HG02610 (cell line): ENCODE results near the gene PES1.
"Not testable (repeated sequence)": the region's sequence is repeated elsewhere in the genome, so short reads cannot be mapped to it uniquely, and the experiment has no call there.

ENCODE experiments used
- ATAC-seq: cut with Tn5 transposase; IDR thresholded peaks from one replicate; pipeline ENCODE4 v1.9.1; 2021; ENCODE audit warnings: mild to moderate bottlenecking, moderate library complexity; ENCODE audit not compliant: unreplicated experiment

PES1 gene

GRCh38 chr22:30578481-30578880 is 13.2 kb downstream of the PES1 start:
- ATAC-seq: no peak

GRCh38 chr22:30575859-30576258 is 15.9 kb downstream of the PES1 start:
- no peak for ATAC-seq

- no peak for ATAC-seq
Observed at GRCh38 chr22:30574997-30575671, 16.6 kb downstream of the PES1 start.

DNA sequence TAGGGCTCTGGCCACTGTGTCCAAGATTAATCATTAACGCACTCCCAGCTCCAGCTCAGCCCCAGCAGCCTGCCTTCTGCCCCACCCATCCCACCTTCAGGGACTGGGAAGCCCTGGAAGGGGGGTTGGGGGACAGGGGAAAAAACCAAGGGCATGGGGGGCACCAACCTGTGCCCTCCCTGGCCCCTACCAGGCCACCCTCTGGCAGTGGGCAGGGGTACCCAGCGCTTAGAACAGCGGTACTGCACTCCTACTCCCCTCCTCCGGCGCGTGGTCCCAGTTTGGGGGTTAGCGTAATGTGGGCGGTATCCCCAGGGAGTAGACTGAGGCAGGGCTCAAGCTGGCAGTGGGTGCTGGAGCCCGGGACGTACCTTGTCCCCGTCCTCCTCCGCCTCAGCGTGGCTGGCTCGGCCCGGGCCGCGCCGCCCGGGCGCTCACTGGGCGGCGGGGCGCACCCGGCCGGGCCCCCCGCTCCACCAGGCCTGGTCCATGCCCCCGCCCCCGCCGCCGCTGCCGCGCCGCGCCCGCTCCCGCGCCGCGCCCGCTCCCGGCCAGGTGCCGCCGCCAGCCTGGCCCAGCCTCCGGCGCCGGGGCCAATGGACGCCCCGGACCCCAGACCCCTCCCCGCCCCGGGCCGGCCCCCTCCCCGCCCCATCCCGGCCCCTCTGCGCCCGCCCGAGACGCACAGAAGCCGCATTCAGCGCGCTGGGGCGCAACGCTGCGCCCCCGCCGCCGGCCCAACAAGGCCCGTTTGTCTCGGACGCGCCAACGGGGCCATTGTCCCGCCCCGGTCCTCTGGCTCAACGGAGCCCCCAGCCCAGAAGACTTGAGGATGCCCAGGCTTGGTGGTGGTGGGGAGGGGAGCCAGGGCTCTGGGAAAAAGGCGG is 17.4 kb downstream of the PES1 start, which contains the start of gene GAL3ST1:
Gene GAL3ST1, minus strand, starts transcription at position 571 of the 887 bp plus-strand sequence. CDS start 17,273 bp downstream, outside the sequence.
- ATAC-seq: no peak

DNA sequence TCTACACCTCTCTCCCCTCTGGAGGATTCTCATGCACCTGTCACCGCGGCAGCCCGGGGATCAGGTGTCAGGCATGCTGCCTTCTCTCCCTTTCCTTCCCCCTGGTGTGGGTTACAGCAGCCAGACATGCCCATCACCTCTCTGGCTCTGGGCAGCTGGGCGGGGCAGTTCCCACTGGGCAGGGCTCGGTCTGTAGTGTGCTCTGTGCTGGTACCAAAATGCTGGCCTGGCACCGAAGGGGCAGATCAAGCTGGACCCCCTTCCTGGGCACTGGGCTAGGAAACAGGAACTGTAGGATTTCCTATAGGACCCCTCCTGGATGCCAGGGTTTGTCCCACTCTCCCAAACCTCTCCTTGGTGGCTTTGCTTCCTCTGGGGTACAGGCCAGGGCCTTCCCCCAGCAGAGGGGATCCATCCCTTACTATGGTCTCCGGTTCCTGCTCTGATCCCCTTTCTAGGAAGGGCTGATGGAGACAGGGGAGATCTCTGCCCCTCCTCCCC is 18.1 kb downstream of the PES1 start:
- no peak for ATAC-seq

DNA sequence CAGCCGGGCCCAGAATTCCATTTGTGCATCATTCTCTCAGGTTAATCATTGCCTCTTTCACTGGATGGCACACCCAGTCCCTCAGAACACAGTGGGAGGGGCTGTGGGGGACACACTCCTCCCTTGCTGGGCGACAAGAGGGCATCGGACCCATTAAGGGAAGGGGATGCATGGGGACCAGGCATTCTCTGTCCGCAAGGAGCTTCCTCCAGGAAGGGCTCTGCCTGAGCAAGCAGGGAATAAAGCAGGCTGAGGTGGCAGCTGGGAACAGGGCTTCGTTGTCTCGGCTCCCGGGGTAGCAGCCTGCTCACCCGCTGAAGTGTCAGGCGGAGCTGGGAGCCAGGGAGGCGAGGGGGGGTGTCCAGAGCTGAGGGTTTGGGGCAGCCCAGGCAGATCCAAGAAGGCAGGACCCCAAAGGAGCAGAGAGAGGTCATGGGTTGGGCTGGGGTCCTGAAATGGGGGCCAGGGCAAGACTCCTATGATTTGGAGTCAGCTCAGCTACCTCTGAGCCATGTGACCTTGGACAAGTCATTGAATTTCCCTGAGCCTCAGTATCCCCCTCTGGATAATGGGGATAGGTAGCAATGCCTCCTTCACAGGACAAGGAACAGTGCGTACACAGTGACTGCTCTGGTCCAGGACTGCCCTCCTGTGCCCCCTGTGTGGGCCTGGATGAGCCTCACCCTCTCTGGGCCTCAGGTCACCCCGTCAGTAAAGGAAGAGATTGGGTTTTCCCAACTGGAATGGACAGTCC is 18.7 kb downstream of the PES1 start:
- ATAC-seq: no peak

DNA sequence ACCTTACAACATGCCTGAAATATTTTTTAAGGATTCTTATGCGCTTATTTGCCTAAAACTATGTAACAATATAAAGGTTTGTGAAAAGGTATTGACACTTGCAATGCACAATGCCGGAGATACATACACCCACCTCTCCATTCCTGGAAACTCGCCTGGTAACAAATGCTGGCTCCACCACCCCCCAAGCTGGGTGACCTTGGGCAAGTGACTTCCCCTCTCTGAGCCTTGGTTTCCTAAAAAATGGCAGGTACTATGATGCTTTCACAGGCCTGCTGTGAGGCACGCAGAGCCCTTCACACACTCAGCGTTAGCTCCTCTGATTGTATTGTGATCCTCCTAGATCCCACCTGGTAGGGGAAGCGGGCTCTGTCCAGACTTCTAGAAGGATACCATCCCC is 19.5 kb downstream of the PES1 start:
- ATAC-seq: no peak

DNA sequence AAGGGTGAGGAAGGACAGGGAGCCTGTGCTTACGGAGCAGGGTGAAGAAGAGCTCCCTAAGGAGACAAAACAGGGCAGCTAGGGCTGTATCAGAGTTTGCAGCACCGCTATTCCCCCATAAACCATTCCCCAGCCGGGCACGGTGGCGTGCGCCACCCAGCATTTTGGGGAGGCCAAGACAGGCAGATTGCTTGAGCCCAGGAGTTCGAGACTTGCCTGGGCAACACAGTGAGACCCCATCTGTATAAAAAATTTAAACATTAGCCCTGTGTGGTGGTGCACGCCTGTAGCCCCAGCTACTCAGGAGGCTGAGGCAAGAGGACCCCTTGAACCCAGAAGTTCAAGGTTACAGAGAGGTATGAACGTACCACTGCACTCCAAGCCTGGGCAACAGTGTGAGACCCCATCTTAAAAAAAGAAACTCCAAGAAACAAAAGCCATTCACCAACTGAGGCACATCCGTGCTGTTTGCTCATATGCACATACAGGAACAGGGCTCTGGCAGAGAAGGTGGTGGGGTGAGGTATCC is 22.0 kb downstream of the PES1 start:
- ATAC-seq: no peak

GRCh38 chr22:30568137-30568805 is 23.4 kb downstream of the PES1 start:
- no peak for ATAC-seq

- not testable (repeated sequence) for ATAC-seq
Observed at GRCh38 chr22:30567277-30567676, 24.4 kb downstream of the PES1 start.

DNA sequence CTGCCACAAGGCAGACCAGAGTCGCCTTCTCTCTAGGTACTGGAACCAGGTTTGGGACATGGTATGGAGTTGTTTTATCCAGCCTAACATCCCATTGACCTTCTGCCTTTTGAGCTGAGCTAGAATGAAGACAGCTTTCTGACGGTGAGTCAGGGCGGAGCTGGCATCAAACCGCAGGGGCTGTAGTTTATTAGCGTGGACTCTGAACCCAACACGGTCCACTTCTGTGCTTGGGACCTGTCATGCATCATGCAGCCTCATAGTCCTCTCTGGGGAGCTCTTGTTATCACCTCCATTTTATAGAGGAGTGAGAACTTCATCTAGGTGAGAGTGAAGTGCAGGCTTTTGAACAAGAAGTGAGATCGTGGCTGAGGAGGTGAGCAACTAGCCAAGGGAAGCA is 25.6 kb downstream of the PES1 start:
- no peak for ATAC-seq

- ATAC-seq: no peak
Observed at GRCh38 chr22:30565341-30565740, 26.4 kb downstream of the PES1 start.

DNA sequence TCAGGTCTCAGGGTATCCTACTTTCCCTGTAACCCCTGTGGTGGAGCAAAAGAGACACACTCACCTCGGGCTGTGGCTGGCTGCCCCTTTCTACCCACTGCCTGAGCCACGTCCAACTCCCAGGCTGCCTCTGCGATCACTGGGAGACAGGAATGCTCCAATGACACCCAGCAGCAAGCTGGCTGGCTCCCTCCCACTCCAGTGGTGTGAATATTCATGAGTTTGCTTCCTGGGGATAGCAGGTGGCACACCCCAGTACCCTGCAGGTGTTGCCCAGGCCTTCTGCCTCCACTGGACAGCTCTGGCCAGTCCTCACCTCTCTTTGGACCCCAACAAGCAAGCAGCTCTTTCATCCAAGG is 27.0 kb downstream of the PES1 start:
- no peak for ATAC-seq

DNA sequence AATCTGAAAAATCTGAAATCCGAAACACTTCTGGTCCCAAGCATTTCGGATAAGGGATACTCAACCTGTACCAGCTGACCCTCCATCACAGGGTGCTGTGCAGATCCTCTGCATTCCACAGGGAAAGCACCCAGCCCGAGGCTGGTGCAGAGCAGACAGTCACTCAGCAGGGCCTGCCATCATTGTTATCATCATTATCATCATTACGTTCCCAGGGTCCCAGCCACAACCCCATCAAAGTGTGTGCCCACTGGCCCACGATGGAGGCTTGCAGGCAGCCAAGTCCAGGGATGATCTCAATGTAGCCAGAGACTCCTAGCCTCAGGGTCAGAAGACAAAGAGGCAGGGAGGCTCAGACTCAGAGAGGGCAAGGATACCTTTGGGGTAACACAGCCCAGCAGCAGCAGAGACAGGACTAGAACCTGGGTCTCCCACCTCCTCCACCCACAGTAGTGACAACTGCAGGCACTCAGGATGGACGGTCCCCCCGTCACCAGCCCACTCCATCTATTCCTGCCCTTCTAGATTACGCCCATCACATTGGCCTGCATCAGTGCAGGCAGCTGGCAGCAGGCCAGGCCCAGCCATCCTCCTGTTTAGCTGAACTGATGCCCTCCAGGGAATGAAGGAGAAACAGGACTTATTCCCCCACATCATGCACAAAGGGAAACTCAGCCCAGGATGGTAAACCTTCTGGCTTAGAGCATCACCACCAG is 27.5 kb downstream of the PES1 start:
- ATAC-seq: no peak

DNA sequence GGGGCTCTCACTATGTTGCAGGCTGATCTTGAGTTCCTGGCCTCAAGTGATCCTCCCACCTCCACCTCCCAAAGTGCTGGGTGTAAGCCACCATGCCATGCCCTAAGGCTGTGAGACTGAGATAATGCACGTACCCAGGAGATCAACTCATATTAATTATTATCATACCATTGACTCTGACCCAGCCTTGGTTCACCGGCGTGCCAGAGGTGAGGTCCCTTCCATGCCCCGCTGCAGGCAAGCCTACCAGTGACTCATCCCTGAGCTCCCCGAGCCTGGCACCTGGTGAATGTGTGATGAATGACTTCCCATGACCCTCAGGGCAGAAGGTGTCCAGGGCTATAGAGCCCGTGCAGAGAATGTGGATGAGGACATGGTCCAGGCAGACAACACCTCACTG is 29.3 kb downstream of the PES1 start:
- ATAC-seq: no peak

GRCh38 chr22:30561402-30562189 is 30.1 kb downstream of the PES1 start:
- no peak for ATAC-seq

DNA sequence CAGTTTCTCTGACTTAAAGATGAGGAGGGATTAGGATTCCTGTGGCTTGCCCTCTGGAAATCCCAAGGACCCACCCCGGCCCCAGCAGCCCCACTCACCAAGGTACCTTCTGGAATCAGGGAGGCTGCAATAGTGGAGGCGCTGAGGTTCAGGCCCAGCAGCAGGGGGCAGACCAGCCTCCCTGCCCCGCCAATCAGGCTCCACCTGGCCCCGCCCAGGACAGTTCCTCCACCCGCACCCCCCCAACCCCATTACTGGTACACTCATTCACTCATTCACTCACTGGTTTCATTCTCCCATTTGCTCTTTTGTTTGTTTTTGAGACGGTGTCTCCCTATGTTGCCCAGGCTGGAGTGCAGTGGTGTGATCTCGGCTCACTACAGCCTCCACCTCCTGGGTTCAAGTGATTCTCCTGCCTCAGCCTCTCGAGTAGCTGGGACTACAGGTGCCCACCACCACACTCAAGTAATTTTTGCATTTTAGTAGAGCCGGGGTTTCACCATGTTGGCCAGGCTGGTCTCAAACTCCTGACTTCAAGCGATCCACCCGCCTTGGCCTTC is 31.0 kb downstream of the PES1 start:
- ATAC-seq: not testable (repeated sequence)

GRCh38 chr22:30559889-30560288 is 31.8 kb downstream of the PES1 start:
- ATAC-seq: no peak

DNA sequence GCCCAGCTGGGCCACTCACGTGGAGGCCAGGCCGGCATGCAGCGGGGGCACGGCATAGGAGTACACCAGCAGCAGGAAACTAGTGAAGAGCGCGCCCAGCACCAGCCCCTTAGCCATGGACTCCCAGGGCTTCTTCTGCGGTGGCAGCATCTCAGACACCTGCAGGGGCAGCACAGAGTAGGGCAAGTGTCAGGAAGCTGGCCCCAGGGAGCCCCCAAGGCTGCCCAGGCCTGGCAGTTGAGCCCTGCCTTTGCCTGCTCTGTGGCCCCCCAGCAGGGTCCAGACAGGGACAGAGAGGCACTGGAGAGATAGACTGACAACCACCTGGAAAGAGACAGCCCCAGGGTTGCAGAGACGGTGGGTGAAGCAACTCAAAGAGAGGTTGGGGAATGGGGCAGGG is 34.5 kb downstream of the PES1 start:
- ATAC-seq: no peak
